MCF 10A (cell line): ENCODE results near the gene TDRD10. TPM values are rescaled to one million over a fixed set of nuclear protein-coding genes. Genes with fewer than 3 reads are reported as not detected.
"Not testable (repeated sequence)": the region's sequence is repeated elsewhere in the genome, so short reads cannot be mapped to it uniquely, and the experiment has no call there.

Experiments
- BruUV-seq: library from RNA; stranded (reverse); fragments of 400-500 nt; replicated peaks from 2 replicates; lab custom pipeline; 2021; lab: Mats Ljungman, UMichigan
- CTCF ChIA-PET: fragments of 300-600 bp; sonication (Branson Sonifier 250); formaldehyde crosslinking; extraction: SDS; loops from one replicate; lab custom pipeline; 2021; ENCODE audit warnings: antibody characterized with exemption, inconsistent platforms; lab: Yijun Ruan, JAX
- POLR2A ChIA-PET: fragments of 300-600, 350-650 bp; sonication (Branson Sonifier 250); formaldehyde crosslinking; extraction: SDS; loops from one replicate; lab custom pipeline; 2020; ENCODE audit warnings: antibody characterized with exemption, inconsistent platforms; lab: Yijun Ruan, JAX
- DNase-seq: peaks from one replicate; pipeline ENCODE4 v3.0.0-alpha.2; 2018; ENCODE audit not compliant: unreplicated experiment
- H3K27ac Mint-ChIP-seq: one replicate; pipeline ENCODE4 v1.8.0; 2022; ENCODE audit warnings: mild to moderate bottlenecking, low read depth, mixed read lengths; ENCODE audit not compliant: unreplicated experiment
- H3K27me3 Mint-ChIP-seq: one replicate; pipeline ENCODE4 v1.8.0; 2022; ENCODE audit warnings: mixed read lengths; ENCODE audit not compliant: insufficient read depth, unreplicated experiment
- H3K36me3 Mint-ChIP-seq: one replicate; pipeline ENCODE4 v1.8.0; 2022; ENCODE audit warnings: mild to moderate bottlenecking, moderate library complexity, mixed read lengths; ENCODE audit not compliant: insufficient read depth, unreplicated experiment
- H3K4me1 Mint-ChIP-seq: one replicate; pipeline ENCODE4 v1.8.0; 2022; ENCODE audit warnings: mixed read lengths; ENCODE audit not compliant: insufficient read depth, unreplicated experiment
- H3K4me3 Mint-ChIP-seq: one replicate; pipeline ENCODE4 v1.8.0; 2022; ENCODE audit warnings: mild to moderate bottlenecking, moderate library complexity, mixed read lengths; ENCODE audit not compliant: unreplicated experiment
- H3K9me3 Mint-ChIP-seq: one replicate; pipeline ENCODE4 v1.8.0; 2022; ENCODE audit warnings: mixed read lengths; ENCODE audit not compliant: unreplicated experiment
- CTCF ChIP-seq: fragments of 200-600 bp; IDR thresholded peaks from one replicate; pipeline ENCODE4 v1.8.0; 2022; ENCODE audit warnings: antibody characterized with exemption, mild to moderate bottlenecking; ENCODE audit not compliant: unreplicated experiment
- intact Hi-C: fragments of 100-400 bp; cut with micrococcal nuclease; formaldehyde crosslinking; loops from 2 replicates; pipeline ENCODE4 v1.14.1; 2022
- total RNA-seq: library from RNA; stranded (reverse); gene quantifications from 2 replicates; pipeline ENCODE4 v1.2.3, GENCODE V29; 2022

Gene TDRD10
- total RNA-seq, 1 experiment from 2014 or later = not detected

- ChIA-PET POLR2A (interaction anchor here (0.6 to 2.5 kb wide), 12 partner anchors 9 to 607 kb away, joined by 3 to 9 read pairs (median 3); no protein-coding TSS in a partner anchor), CTCF (interaction anchor here (0.6 to 7.2 kb wide), 12 partner anchors 13 to 407 kb away, joined by 3 to 128 read pairs (median 3); no protein-coding TSS in a partner anchor)
- no peaks in the 10 kb centered on the region for H3K9me3 Mint-ChIP-seq
- H3K4me3 Mint-ChIP-seq = no peak overlapping the region
- no peaks in the 10 kb centered on the region for H3K36me3 Mint-ChIP-seq
- no peak for TF ChIP-seq CTCF
- H3K4me1 Mint-ChIP-seq = peaks cover 19% of the 10 kb centered on the region
- no peak overlapping the region for H3K27ac Mint-ChIP-seq
- BruUV-seq = no TSS peak
- DNase-seq = peak; percentile 79
- H3K27me3 Mint-ChIP-seq = no peaks in the 10 kb centered on the region
- intact Hi-C loops = no loop called here
Measured at GRCh38 chr1:154483941-154484803, 17.8 kb upstream of the TDRD10 start.

GRCh38 chr1:154485106-154485505, 16.9 kb upstream of the TDRD10 start:
- DNase-seq = no peak
- H3K27me3 Mint-ChIP-seq = peaks cover 4% of the 10 kb centered on the region
- no peak overlapping the region for H3K4me3 Mint-ChIP-seq
- no peak overlapping the region for H3K27ac Mint-ChIP-seq
- ChIA-PET POLR2A (interaction anchor here (0.6 to 2.5 kb wide), 11 partner anchors 10 to 461 kb away, joined by 3 to 9 read pairs (median 4); no protein-coding TSS in a partner anchor), CTCF (interaction anchor here (0.7 to 7.2 kb wide), 5 partner anchors 12 to 184 kb away, joined by 3 to 128 read pairs (median 8); no protein-coding TSS in a partner anchor)
- no peaks in the 10 kb centered on the region for H3K36me3 Mint-ChIP-seq
- peaks cover 15% of the 10 kb centered on the region for H3K4me1 Mint-ChIP-seq
- H3K9me3 Mint-ChIP-seq = no peaks in the 10 kb centered on the region
- intact Hi-C loops = no loop called here
- no peak for TF ChIP-seq CTCF
- BruUV-seq = no TSS peak

GRCh38 chr1:154485910-154486496, 16.0 kb upstream of the TDRD10 start:
- TF ChIP-seq CTCF = no peak
- BruUV-seq = no TSS peak
- POLR2A ChIA-PET = interaction anchor here (0.8 to 1.9 kb wide), 3 partner anchors 8 to 53 kb away, joined by 3 to 9 read pairs (median 3); no protein-coding TSS in a partner anchor

GRCh38 chr1:154486756-154487155, 15.3 kb upstream of the TDRD10 start:
- H3K27ac Mint-ChIP-seq, H3K4me3 Mint-ChIP-seq, BruUV-seq, intact Hi-C loops, H3K9me3 Mint-ChIP-seq, DNase-seq, H3K36me3 Mint-ChIP-seq: not testable (repeated sequence)
- ChIA-PET CTCF (interaction anchor here (0.9 to 1.8 kb wide), 5 partner anchors 7 to 59 kb away, joined by 3 to 12 read pairs (median 6); no protein-coding TSS in a partner anchor), POLR2A (interaction anchor here (0.8 kb wide), 1 partner anchor 7 kb away, joined by 3 read pairs; no protein-coding TSS in a partner anchor)
- peaks cover 14% of the 10 kb centered on the region for H3K4me1 Mint-ChIP-seq
- H3K27me3 Mint-ChIP-seq = peaks cover 21% of the 10 kb centered on the region

More at GRCh38 chr1:154485910-154486496, 16.0 kb upstream of the TDRD10 start:
- no peaks in the 10 kb centered on the region for H3K9me3 Mint-ChIP-seq
- peaks cover 14% of the 10 kb centered on the region for H3K4me1 Mint-ChIP-seq
- no peak overlapping the region for H3K4me3 Mint-ChIP-seq
- no peak for DNase-seq
- no peaks in the 10 kb centered on the region for H3K36me3 Mint-ChIP-seq
- CTCF ChIA-PET = interaction anchor here (0.5 to 2.4 kb wide), 8 partner anchors 9 to 60 kb away, joined by 3 to 8 read pairs (median 4); no protein-coding TSS in a partner anchor
- peaks cover 13% of the 10 kb centered on the region for H3K27me3 Mint-ChIP-seq
- H3K27ac Mint-ChIP-seq = no peak overlapping the region
- intact Hi-C loops = no loop called here
